GM12801 (cell line): ENCODE measurements around the gene REEP3.

Experiments used
- CTCF ChIP-seq: IDR thresholded peaks from one replicate; pipeline ENCODE4 v1.5.1; 2011; ENCODE audit warnings: control low read depth; ENCODE audit not compliant: insufficient read length; ENCODE audit errors: extremely low read depth

The REEP3 gene

GRCh38 chr10:63583397-63583796 lies 62.2 kb downstream of the REEP3 start:
- no peak for TF ChIP-seq CTCF

GRCh38 chr10:63583909-63584724 lies 62.9 kb downstream of the REEP3 start:
- no peak for TF ChIP-seq CTCF

GRCh38 chr10:63584725-63585035 lies 63.5 kb downstream of the REEP3 start:
- no peak for TF ChIP-seq CTCF

GRCh38 chr10:63585041-63585440 lies 63.8 kb downstream of the REEP3 start:
- no peak for TF ChIP-seq CTCF

GRCh38 chr10:63586043-63586442 lies 64.8 kb downstream of the REEP3 start:
- TF ChIP-seq CTCF = no peak

GRCh38 chr10:63587191-63587590 lies 66.0 kb downstream of the REEP3 start:
- no peak for TF ChIP-seq CTCF

- no peak for TF ChIP-seq CTCF
Measured at GRCh38 chr10:63588436-63589167, 67.4 kb downstream of the REEP3 start.
